GM12878 (cell line): ENCODE results near the gene BRD3. TPM values are rescaled to one million over a fixed set of nuclear protein-coding genes. Genes with fewer than 3 reads are reported as not detected.

Source experiments
- ATAC-seq: fragments of 200-7000 bp; cut with Tn5 transposase; 3 replicates; pipeline ENCODE4 v1.9.1; 2020; ENCODE audit warnings: mild to moderate bottlenecking, moderate library complexity
- BruUV-seq: library from RNA; stranded (reverse); fragments of 400-500 nt; replicated peaks from 2 replicates; lab custom pipeline; 2021; lab: Mats Ljungman, UMichigan
- CTCF ChIA-PET: fragments of 300-600 bp; sonication (Branson Sonifier 250); formaldehyde crosslinking; extraction: SDS; loops from one replicate; lab custom pipeline; 2021; ENCODE audit warnings: inconsistent platforms; lab: Yijun Ruan, JAX
- POLR2A ChIA-PET: fragments of 350-600 bp; formaldehyde crosslinking; extraction: SDS; loops from one replicate; lab custom pipeline; 2021; ENCODE audit warnings: inconsistent platforms; lab: Charles Lee
- RAD21 ChIA-PET: fragments of 300-600 bp; sonication (Branson Sonifier 250); formaldehyde crosslinking; loops from one replicate; lab custom pipeline; 2023; ENCODE audit warnings: antibody characterized with exemption; ENCODE audit not compliant: unreplicated experiment; lab: Charles Lee
- SMC1A ChIA-PET: fragments of 300-600 bp; sonication (Branson Sonifier 250); formaldehyde crosslinking; loops from one replicate; lab custom pipeline; 2023; ENCODE audit not compliant: unreplicated experiment, uncharacterized antibody; lab: Charles Lee
- DNase-seq: peaks from one replicate; pipeline ENCODE4 v3.0.0-alpha.2; 2011; ENCODE audit warnings: low read depth, low spot score
- FAIRE-seq: peaks from 3 replicates; lab custom pipeline; 2011; peaks lifted over from hg19 to GRCh38; lab: Jason Lieb, UNC
- H2AFZ ChIP-seq: 2 replicates; pipeline ENCODE4 v1.6.0; 2011; ENCODE audit warnings: low read depth, low read length, control low read depth; ENCODE audit not compliant: control insufficient read depth
- H3K27ac ChIP-seq: 2 replicates; pipeline ENCODE4 v1.5.1; 2011; ENCODE audit warnings: control low read depth; ENCODE audit not compliant: control insufficient read depth, insufficient read depth
- H3K27me3 ChIP-seq, 2 experiments: replicated peaks in 1 of 2; 2 replicates each; pipeline versions ENCODE4 v1.6.0 to v1.6.1; 2011; ENCODE audit warnings: low read length in 1 of 2; ENCODE audit not compliant: control insufficient read depth in 2 of 2, insufficient read depth in 2 of 2
- H3K36me3 ChIP-seq, 2 experiments: 2 replicates each; pipeline ENCODE4 v1.5.1; 2011; ENCODE audit warnings: low read length in 1 of 2; ENCODE audit not compliant: control insufficient read depth in 2 of 2, insufficient read depth in 2 of 2
- H3K4me1 ChIP-seq: 2 replicates; pipeline ENCODE4 v1.6.1; 2011; ENCODE audit warnings: mild to moderate bottlenecking, low read length, moderate library complexity, mixed read lengths; ENCODE audit not compliant: control insufficient read depth, insufficient read depth
- H3K4me2 ChIP-seq: 2 replicates; pipeline ENCODE4 v1.6.0; 2011; ENCODE audit warnings: control low read depth; ENCODE audit not compliant: control insufficient read depth, insufficient read depth
- H3K4me3 ChIP-seq: fragments of 200-600 bp; sonication (generic); 2 replicates; pipeline ENCODE4 v1.5.1; 2016
- H3K79me2 ChIP-seq: 2 replicates; pipeline ENCODE4 v1.6.0; 2011; ENCODE audit warnings: low read length; ENCODE audit not compliant: control insufficient read depth, insufficient read depth
- H3K9ac ChIP-seq: 2 replicates; pipeline ENCODE4 v1.8.0; 2011; ENCODE audit warnings: low read length, control low read depth, mixed read lengths; ENCODE audit not compliant: control insufficient read depth, insufficient read depth
- H3K9me3 ChIP-seq: replicated peaks from 3 replicates; pipeline ENCODE4 v1.5.1; 2011; ENCODE audit warnings: mild to moderate bottlenecking, low read length; ENCODE audit not compliant: control insufficient read depth, insufficient read depth
- H4K20me1 ChIP-seq: 2 replicates; pipeline ENCODE4 v1.6.0; 2011; ENCODE audit not compliant: control insufficient read depth, insufficient read depth
- ASH2L ChIP-seq: fragments of 300-600, 200-600 bp; sonication (generic); IDR thresholded peaks from 2 replicates; pipeline ENCODE4 v1.6.1; 2017; ENCODE audit warnings: low read depth, mild to moderate bottlenecking, borderline replicate concordance
- BCL3 ChIP-seq: IDR thresholded peaks from 2 replicates; pipeline ENCODE4 v1.6.1; 2011; ENCODE audit warnings: borderline replicate concordance, low read depth, mild to moderate bottlenecking, moderate library complexity, low read length; ENCODE audit not compliant: insufficient read depth, poor library complexity, severe bottlenecking
- CHD2 ChIP-seq: IDR thresholded peaks from 2 replicates; pipeline ENCODE4 v1.6.1; 2011; ENCODE audit warnings: low read depth, low read length, improper control_type of control experiment, borderline replicate concordance
- CTCF ChIP-seq, 3 experiments: IDR thresholded peaks in 2 of 3; conservative IDR thresholded peaks in 1 of 3; 2 replicates each; pipeline ENCODE4 v1.5.1; 2011; ENCODE audit warnings: low read depth in 3 of 3, low read length in 3 of 3, mild to moderate bottlenecking in 3 of 3, control low read depth in 2 of 3, moderate library complexity in 2 of 3, inconsistent platforms in 1 of 3, mixed read lengths in 1 of 3; ENCODE audit not compliant: control insufficient read depth in 2 of 3, insufficient read depth in 1 of 3; ENCODE audit errors: extremely low read depth in 1 of 3
- HCFC1 ChIP-seq: fragments of 150-350 bp; IDR thresholded peaks from 2 replicates; pipeline ENCODE4 v1.6.1; 2014; ENCODE audit warnings: low read length
- JUNB ChIP-seq: IDR thresholded peaks from 2 replicates; pipeline ENCODE4 v1.6.1; 2016; ENCODE audit warnings: antibody characterized with exemption, mild to moderate bottlenecking
- LARP7 ChIP-seq: fragments of 450-650 bp; IDR thresholded peaks from 2 replicates; pipeline ENCODE4 v1.6.1; 2017; ENCODE audit warnings: mild to moderate bottlenecking
- MXI1 ChIP-seq: fragments of 150-350 bp; IDR thresholded peaks from 2 replicates; pipeline ENCODE4 v1.6.1; 2011; ENCODE audit warnings: low read depth, mild to moderate bottlenecking, inconsistent platforms, low read length, improper control_type of control experiment
- NFYA ChIP-seq: IDR thresholded peaks from 2 replicates; pipeline ENCODE4 v1.6.1; 2011; ENCODE audit warnings: low read depth, mild to moderate bottlenecking, low read length, improper control_type of control experiment, borderline replicate concordance
- NR2C2 ChIP-seq: IDR thresholded peaks from 2 replicates; pipeline ENCODE4 v1.6.1; 2011; ENCODE audit warnings: borderline replicate concordance, low read depth; ENCODE audit not compliant: control insufficient read depth, insufficient read length
- POLR2AphosphoS5 ChIP-seq: IDR thresholded peaks from 2 replicates; pipeline ENCODE4 v1.6.1; 2011; ENCODE audit warnings: mild to moderate bottlenecking, low read length, inconsistent platforms
- SPI1 ChIP-seq: IDR thresholded peaks from 2 replicates; pipeline ENCODE4 v1.6.1; 2011; ENCODE audit warnings: low read depth, mild to moderate bottlenecking, low read length, moderate library complexity, borderline replicate concordance; ENCODE audit not compliant: insufficient read depth
- SUZ12 ChIP-seq: fragments of 200-600 bp; sonication (generic); IDR thresholded peaks from one replicate; pipeline ENCODE4 v1.6.1; 2018; ENCODE audit warnings: antibody characterized with exemption, mild to moderate bottlenecking; ENCODE audit not compliant: unreplicated experiment
- USF2 ChIP-seq: IDR thresholded peaks from 2 replicates; pipeline ENCODE4 v1.6.1; 2011; ENCODE audit warnings: low read depth, low read length, improper control_type of control experiment, borderline replicate concordance
- ZNF217 ChIP-seq: fragments of 450-650 bp; IDR thresholded peaks from 2 replicates; pipeline ENCODE4 v1.6.1; 2017; ENCODE audit warnings: antibody characterized with exemption, mild to moderate bottlenecking
- whole genome bisulfite sequencing: methylation state at CpG from one replicate; pipeline ENCODE4 v1.1.6; 2016; ENCODE audit warnings: low lambda C conversion rate; ENCODE audit not compliant: insufficient replicate concordance, insufficient coverage; ENCODE audit errors: missing lambda C conversion rate; 5-methylcytosine and 5-hydroxymethylcytosine counted together
- in situ Hi-C: fragments of 300-500 bp; cut with MboI; formaldehyde crosslinking; loops from 9 replicates; pipeline ENCODE4 v1.14.3; 2018; ENCODE audit warnings: mixed read lengths
- intact Hi-C: fragments of 100-400 bp; cut with micrococcal nuclease; formaldehyde crosslinking; loops from one replicate; pipeline ENCODE4 v1.14.2; 2022; ENCODE audit not compliant: unreplicated experiment
- polyA plus RNA-seq, 11 experiments: library from polyadenylated mRNA; depleted of rRNA in 4 of 11; unstranded in 6 of 11; stranded (reverse) in 5 of 11; fragments of >200 nt; fragmentation: Nextera tagmentation in 4 of 11; fragmentation: Illumina TruSeq in 1 of 11; extraction: Ambion mirVana in 4 of 11; extraction: Trizol in 1 of 11; gene quantifications; 1 replicate in 1 of 11; 2 replicates in 10 of 11; pipeline versions ENCODE4 v1.2.1 to v1.2.3, GENCODE V29; 2011 to 2016; ENCODE audit warnings: inconsistent platforms in 2 of 11, missing spikeins in 2 of 11, low read depth in 1 of 11
- total RNA-seq, 4 experiments: library from RNA; depleted of rRNA in 3 of 4; stranded (reverse); fragments of >200 nt in 3 of 4; fragmentation: Illumina TruSeq in 1 of 4; extraction: Trizol in 1 of 4; gene quantifications; 2 replicates each; pipeline versions ENCODE4 v1.2.1 to v1.2.3, GENCODE V29; 2013 to 2021
- TF ChIP-seq, protein P1 (sequence below): IDR thresholded peaks from 2 replicates; pipeline ENCODE4 v1.6.1; 2011; ENCODE audit warnings: mild to moderate bottlenecking, low read depth, low read length, moderate library complexity; ENCODE audit not compliant: insufficient replicate concordance

Gene BRD3
- total and polyA plus RNA-seq, 10 of the 15 experiments (the other 5 are each of a cell fraction or from before 2014, with no cell fraction given), result 0.53 to 20.8 (median 4.8) TPM

- CTCF ChIA-PET, result no interaction called here
- RAD21 ChIA-PET, result no interaction called here
- no TSS peak for BruUV-seq
These were observed 5.7 kb upstream of the BRD3 start for GRCh38 chr9:134073500-134073899.

More at GRCh38 chr9:134073500-134073899, 5.7 kb upstream of the BRD3 start:
- POLR2A ChIA-PET, result no interaction called here
- WGBS, result 46% methylated on average over 6 of the region's 6 CpGs
- no peak overlapping the region for H3K27ac ChIP-seq
- H3K4me2 ChIP-seq, result no peak overlapping the region
- DNase-seq (no peak), FAIRE-seq (no peak), ATAC-seq (no peak)
- SMC1A ChIA-PET, result interaction anchor here (1.1 kb wide), 1 partner anchor 13 kb away, joined by 3 read pairs; no protein-coding TSS in a partner anchor
- H3K27me3 ChIP-seq, result peaks cover 3% of the 10 kb centered on the region in 2 experiments; a peak in 2 of 4 replicates
- in situ Hi-C loops (no loop called here), intact Hi-C loops (no loop called here)
- no peaks in the 10 kb centered on the region for H4K20me1 ChIP-seq
- no peak overlapping the region for H3K9ac ChIP-seq
- no peak overlapping the region for H2AFZ ChIP-seq
- H3K36me3 ChIP-seq, result no peaks in the 10 kb centered on the region
- no peaks in the 10 kb centered on the region for H3K4me1 ChIP-seq
- no peaks in the 10 kb centered on the region for H3K79me2 ChIP-seq
- H3K9me3 ChIP-seq, result no peaks in the 10 kb centered on the region
- no peak overlapping the region for H3K4me3 ChIP-seq
- TF ChIP-seq USF2, result no peak
- no peak for TF ChIP-seq ZNF217
- no peak for TF ChIP-seq POLR2AphosphoS5
- no peak for TF ChIP-seq LARP7
- TF ChIP-seq MXI1, result no peak
- TF ChIP-seq ASH2L, result no peak
- no peak for TF ChIP-seq NR2C2
- no peak for TF ChIP-seq BCL3
- TF ChIP-seq, protein P1, sequence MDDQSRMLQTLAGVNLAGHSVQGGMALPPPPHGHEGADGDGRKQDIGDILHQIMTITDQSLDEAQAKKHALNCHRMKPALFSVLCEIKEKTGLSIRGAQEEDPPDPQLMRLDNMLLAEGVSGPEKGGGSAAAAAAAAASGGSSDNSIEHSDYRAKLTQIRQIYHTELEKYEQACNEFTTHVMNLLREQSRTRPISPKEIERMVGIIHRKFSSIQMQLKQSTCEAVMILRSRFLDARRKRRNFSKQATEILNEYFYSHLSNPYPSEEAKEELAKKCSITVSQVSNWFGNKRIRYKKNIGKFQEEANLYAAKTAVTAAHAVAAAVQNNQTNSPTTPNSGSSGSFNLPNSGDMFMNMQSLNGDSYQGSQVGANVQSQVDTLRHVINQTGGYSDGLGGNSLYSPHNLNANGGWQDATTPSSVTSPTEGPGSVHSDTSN, result no peak
- TF ChIP-seq CTCF (IDR thresholded peaks at IDR 0.05 in 2 of 3, conservative IDR thresholded peaks at IDR 0.05 in 1 of 3; ENCODE audit: control insufficient read depth in 2 of 3, extremely low read depth in 1 of 3, insufficient read depth in 1 of 3, low read depth in 3 of 3, low read length in 3 of 3), result no peak
- no peak for TF ChIP-seq SUZ12
- no peak for TF ChIP-seq NFYA
- no peak for TF ChIP-seq SPI1
- no peak for TF ChIP-seq CHD2
- no peak for TF ChIP-seq HCFC1
- TF ChIP-seq JUNB, result no peak
- TF ChIP-seq, all 136 proteins: peak for 0
